GM21717 (cell line): ENCODE measurements around the gene RAD23A.

Experiments
- ATAC-seq: cut with Tn5 transposase; IDR thresholded peaks from one replicate; pipeline ENCODE4 v1.9.1; 2021; ENCODE audit warnings: mild to moderate bottlenecking, moderate library complexity; ENCODE audit not compliant: unreplicated experiment

Gene RAD23A

DNA sequence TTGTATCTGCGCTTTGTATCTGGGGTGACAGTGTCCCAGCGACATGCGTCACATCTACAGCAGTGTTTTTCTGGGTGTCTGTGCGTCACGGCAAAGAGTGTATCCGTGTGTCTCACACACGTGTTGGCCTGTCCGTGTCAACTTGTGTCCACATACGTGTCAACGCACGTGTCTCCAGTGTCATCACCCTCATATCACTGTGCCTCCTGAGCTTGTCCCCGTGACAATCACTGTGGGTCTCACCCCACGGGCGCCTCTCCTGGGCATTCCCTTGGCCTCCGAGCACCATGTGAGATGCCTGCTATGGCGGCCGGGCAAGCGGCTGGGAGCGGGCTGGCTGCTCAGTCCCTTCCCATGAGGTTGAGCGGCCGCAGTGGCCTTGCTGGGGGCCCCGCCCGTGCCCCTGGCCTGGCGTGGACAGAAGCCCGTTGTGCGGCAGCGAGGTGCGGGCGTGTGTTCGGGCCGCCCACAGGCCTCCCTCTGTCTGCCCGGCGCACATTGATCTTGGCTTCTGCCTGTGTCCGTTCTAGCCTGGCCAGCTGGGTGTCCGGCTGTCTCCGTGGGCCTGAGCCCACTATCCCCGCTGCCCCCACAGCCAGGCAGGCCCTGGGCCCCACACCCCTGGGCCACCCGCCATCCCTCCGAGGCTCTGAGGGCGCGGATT, 56.0 kb downstream of the RAD23A start:
- no peak for ATAC-seq

GRCh38 chr19:13002166-13002898, 56.7 kb downstream of the RAD23A start:
- no peak for ATAC-seq

DNA sequence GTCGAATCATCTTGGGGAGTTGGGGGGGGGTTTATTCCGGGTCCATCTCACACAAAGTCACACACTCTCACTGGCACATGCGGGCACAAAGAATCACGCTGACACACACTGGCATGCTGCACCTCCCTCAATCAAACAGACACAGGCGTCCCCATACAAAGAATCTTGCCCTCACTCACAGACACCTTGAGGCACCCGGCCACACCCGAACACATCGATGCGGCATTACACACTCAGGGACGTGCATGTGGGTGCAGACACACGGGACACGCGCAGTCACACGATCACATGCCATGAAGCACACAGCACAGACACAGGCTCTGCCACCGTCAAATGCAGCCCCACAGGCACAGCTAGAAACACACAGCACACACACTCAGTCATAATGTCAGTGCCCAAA, 57.4 kb downstream of the RAD23A start:
- ATAC-seq, result no peak
